Cardiac fibroblast (primary cell): ENCODE data around the gene C2CD3.
A peak's percentile ranks its signal among the peaks of the same experiment; 100 is the strongest.
"Not testable (repeated sequence)": the region's sequence is repeated elsewhere in the genome, so short reads cannot be mapped to it uniquely, and the experiment has no call there.

Experiments used
- DNase-seq, 2 donors: peaks; one replicate each; pipeline versions ENCODE4 v3.0.0 to v3.0.0-alpha.2; 2010; ENCODE audit warnings: low read depth in 2 of 2
- H3K4me3 ChIP-seq, 2 donors: replicated peaks in 1 of 2; 1 replicate in 1 of 2; 2 replicates in 1 of 2; pipeline ENCODE4 v1.5.1; 2011; ENCODE audit warnings: low read depth in 2 of 2, low read length in 2 of 2, mild to moderate bottlenecking in 2 of 2, moderate library complexity in 1 of 2
- CTCF ChIP-seq: IDR thresholded peaks from one replicate; pipeline ENCODE4 v1.5.1; 2011; ENCODE audit warnings: low read depth, mild to moderate bottlenecking, low read length, inconsistent platforms

Gene C2CD3

DNA sequence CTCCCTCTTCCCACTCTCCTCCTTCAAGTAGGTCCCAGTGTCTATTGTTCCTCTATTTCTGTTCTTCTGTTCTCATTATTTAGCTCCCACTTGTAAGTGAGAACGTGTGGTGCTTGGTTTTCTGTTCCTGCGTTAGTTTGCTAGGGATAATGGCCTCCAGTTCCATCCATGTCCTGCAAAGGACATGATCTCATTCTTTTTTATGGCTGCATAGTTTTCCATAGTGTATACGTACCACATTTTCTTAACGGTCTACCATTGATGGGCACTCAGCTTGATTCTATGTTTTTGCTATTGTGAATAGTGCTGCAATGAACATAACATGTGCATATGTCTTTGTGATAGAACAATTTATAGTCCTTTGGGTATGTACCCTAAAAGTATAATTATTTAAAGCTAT lies 26.2 kb downstream of the C2CD3 start:
- no peak for DNase-seq
- TF ChIP-seq CTCF = no peak
- no peak overlapping the region for H3K4me3 ChIP-seq

DNA sequence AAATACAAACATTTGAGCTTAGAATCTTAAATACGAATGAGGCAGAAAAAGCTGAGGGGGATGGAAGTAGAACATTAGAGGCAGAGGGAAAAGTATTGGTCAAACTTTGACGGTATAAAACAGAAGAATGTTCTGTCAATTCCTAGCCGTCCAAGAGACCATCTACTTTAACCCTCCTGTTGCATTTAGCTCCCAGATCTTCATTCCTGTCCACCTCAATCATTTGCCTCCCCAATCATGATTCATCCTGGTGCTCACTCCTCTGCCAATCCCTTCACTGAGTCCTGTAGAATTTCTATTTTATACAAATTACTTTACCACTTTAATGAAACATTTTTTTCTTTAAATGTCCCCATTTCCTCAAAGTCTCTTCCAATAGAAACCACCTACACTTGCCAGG lies 28.2 kb downstream of the C2CD3 start:
- no peak overlapping the region for H3K4me3 ChIP-seq
- DNase-seq = peak in 1 of 2 donors; percentile 44
- TF ChIP-seq CTCF = no peak

DNA sequence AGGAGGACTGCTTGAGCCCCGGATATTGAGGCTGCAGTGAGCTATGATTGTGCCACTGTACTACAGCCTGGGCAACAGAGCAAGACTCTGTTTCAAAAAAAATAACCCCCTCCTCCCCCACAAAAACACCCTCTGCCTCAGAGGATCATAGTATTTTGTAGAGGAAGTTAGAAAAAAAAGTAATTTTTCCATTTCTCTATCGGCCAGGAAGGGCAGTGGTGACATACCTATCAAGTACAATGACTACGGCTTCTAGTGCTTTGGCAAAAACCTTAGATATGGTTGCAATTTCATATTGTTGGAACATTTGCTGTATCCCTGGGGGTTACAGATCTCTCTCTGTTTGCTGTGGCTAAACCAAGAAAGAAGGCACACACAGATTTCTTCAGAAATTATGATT lies 28.9 kb downstream of the C2CD3 start:
- TF ChIP-seq CTCF = no peak
- DNase-seq = no peak
- no peak overlapping the region for H3K4me3 ChIP-seq

DNA sequence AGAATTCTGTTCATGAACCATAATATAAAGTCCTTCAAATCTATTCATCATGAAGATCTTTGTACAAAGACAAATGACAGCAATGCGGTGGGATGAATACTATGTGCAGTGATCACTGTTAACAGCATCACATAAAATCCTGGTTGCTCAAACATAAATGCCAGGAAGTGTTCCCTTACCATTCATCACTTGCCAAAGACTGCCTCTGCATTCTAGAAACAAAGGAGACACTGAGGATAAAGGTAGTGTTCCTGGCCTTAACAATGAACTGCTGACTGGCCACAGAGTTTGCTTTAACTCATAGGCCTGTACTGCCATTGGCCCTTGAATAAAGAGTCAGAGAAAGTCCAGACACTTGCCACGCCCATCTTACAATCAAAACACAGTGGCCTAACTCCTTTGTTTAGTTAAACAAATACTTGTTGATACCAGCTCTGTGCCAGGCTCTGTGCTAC lies 29.5 kb downstream of the C2CD3 start:
- no peak for TF ChIP-seq CTCF
- H3K4me3 ChIP-seq = no peak overlapping the region
- DNase-seq = peak; percentile 18 to 63

DNA sequence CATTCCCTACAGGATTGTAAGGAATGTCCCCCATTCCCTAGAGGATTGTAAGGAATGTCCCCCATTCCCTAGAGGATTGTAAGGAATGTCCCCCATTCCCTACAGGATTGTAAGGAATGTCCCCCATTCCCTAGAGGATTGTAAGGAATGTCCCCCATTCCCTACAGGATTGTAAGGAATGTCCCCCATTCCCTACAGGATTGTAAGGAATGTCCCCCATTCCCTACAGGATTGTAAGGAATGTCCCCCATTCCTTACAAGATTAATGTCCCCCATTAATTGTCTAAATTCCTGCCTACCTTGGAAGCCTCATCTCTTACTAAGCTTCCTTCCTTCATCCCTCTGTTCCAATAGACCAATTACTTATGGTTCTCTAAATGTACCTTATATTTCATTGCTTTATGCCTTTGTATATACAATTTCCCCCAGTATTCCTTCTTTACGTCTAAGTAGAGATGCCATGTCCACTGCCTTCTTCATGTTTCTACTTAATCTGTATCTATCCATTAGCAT lies 30.8 kb downstream of the C2CD3 start:
- not testable (repeated sequence) for H3K4me3 ChIP-seq, DNase-seq

GRCh38 chr11:74139151-74139918 lies 31.5 kb downstream of the C2CD3 start:
- no peak overlapping the region for H3K4me3 ChIP-seq
- no peak for TF ChIP-seq CTCF
- DNase-seq = peak in 1 of 2 donors; percentile 8

DNA sequence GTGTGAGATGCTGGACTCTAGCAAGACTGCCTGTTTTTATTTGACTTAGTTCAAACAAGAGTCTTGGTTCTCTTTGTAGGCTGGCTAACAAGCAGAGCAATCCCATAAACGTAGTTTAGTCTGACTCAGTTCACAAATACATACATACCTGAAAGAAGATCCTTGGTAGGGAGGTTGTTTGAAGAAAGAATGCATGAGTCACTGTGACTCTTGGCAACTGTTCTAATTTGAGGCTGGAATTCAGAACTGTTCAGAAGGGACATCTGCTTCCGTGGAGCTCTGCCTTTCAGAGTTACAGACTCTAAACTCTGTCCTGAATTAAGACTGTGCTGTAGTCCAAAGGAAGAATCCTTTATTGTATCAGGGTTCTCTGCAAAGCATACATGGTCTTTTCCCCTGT lies 32.2 kb downstream of the C2CD3 start:
- peak; percentile 89 to 97 for DNase-seq
- no peak overlapping the region for H3K4me3 ChIP-seq
- TF ChIP-seq CTCF = no peak
